Endothelial cell of umbilical vein (primary cell): ENCODE measurements around the gene MAST4.

ENCODE experiments used
- CTCF ChIP-seq, 2 donors: IDR thresholded peaks; 1 replicate in 1 of 2; 2 replicates in 1 of 2; pipeline ENCODE4 v1.5.1; 2011; ENCODE audit warnings: low read length in 2 of 2, mild to moderate bottlenecking in 2 of 2, moderate library complexity in 2 of 2, control low read depth in 1 of 2, inconsistent platforms in 1 of 2, low read depth in 1 of 2; ENCODE audit not compliant: insufficient read depth in 1 of 2; ENCODE audit errors: extremely low read depth in 1 of 2
- EZH2 ChIP-seq: IDR thresholded peaks from 2 replicates; pipeline ENCODE4 v1.6.1; 2012; ENCODE audit warnings: borderline replicate concordance, low read depth, mild to moderate bottlenecking, moderate library complexity, low read length, inconsistent platforms; ENCODE audit not compliant: severe bottlenecking
- FOS ChIP-seq: IDR thresholded peaks from 2 replicates; pipeline ENCODE4 v1.6.1; 2011; ENCODE audit warnings: mild to moderate bottlenecking, low read length, moderate library complexity, borderline replicate concordance; ENCODE audit not compliant: insufficient read depth
- JUN ChIP-seq: IDR thresholded peaks from 2 replicates; pipeline ENCODE4 v1.6.1; 2011; ENCODE audit warnings: borderline replicate concordance, low read depth; ENCODE audit not compliant: insufficient read length, insufficient read depth
- MAX ChIP-seq: IDR thresholded peaks from 2 replicates; pipeline ENCODE4 v1.6.1; 2011; ENCODE audit not compliant: insufficient read depth, insufficient read length
- MYC ChIP-seq: IDR thresholded peaks from one replicate; pipeline ENCODE4 v1.6.1; 2011; ENCODE audit warnings: mild to moderate bottlenecking, low read depth, low read length
- POLR2A ChIP-seq: IDR thresholded peaks from 2 replicates; pipeline ENCODE4 v1.6.1; 2012; ENCODE audit warnings: low read depth, mild to moderate bottlenecking, control low read depth, low read length
- POLR2AphosphoS5 ChIP-seq: IDR thresholded peaks from 2 replicates; pipeline ENCODE4 v1.6.1; 2012; ENCODE audit warnings: low read depth, mild to moderate bottlenecking, control low read depth, low read length, moderate library complexity; ENCODE audit not compliant: insufficient read depth

DNA sequence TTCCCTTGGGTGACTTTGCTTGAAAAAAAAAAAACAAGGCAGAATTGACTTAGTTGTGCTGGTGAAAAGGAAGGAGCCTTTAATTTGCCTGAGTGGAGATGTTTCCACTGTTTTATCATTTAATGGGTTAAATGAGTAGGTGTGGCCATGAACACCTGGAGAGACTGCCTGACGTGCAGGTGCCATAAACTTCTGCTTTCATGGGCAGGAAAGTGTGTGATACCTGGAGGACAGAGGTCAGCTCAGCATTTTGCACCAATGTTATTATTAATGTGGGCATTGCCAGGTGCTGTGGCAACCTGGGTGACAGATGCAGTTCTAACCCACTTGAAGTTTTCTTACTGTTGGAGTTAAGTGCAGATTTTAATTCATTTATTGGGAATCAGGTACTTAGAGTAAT, 455.0 kb downstream of the MAST4 start:
- TF ChIP-seq CTCF (IDR thresholded peaks at IDR 0.05; ENCODE audit: extremely low read depth in 1 of 2, insufficient read depth in 1 of 2, low read depth in 1 of 2, low read length in 2 of 2) (no peak), MAX (no peak), JUN (no peak), POLR2A (no peak), EZH2 (no peak), POLR2AphosphoS5 (no peak), MYC (no peak), FOS (no peak)
